ENCODE results near the gene ZNF414.

The ZNF414 gene

GRCh38 chr19:8461891-8462290, 52.1 kb downstream of the ZNF414 start:
- DNase-seq, result no peak

- no peak for DNase-seq
These were observed 52.6 kb downstream of the ZNF414 start for GRCh38 chr19:8461376-8461775.

GRCh38 chr19:8460516-8461298, 53.3 kb downstream of the ZNF414 start:
- DNase-seq, result no peak

Measured in cortex of kidney (tissue), 1 donor.